Astrocyte of the cerebellum (primary cell): Measurements from ENCODE around the gene LTB4R.

Experiments
- DNase-seq: peaks from one replicate; pipeline ENCODE4 v3.0.0-alpha.2; 2011; ENCODE audit warnings: low read depth
- H3K4me3 ChIP-seq: 2 replicates; pipeline ENCODE4 v1.5.1; 2011; ENCODE audit warnings: mild to moderate bottlenecking, low read depth, low read length, moderate library complexity
- CTCF ChIP-seq: IDR thresholded peaks from 2 replicates; pipeline ENCODE4 v1.5.1; 2012; ENCODE audit warnings: low read length, low read depth, moderate library complexity, mild to moderate bottlenecking; ENCODE audit errors: missing control alignments
- in situ Hi-C: cut with HindIII; loops from 2 replicates; pipeline ENCODE4 v1.10.0; 2017; ENCODE audit warnings: low sequenced_read_pairs

Gene LTB4R

DNA sequence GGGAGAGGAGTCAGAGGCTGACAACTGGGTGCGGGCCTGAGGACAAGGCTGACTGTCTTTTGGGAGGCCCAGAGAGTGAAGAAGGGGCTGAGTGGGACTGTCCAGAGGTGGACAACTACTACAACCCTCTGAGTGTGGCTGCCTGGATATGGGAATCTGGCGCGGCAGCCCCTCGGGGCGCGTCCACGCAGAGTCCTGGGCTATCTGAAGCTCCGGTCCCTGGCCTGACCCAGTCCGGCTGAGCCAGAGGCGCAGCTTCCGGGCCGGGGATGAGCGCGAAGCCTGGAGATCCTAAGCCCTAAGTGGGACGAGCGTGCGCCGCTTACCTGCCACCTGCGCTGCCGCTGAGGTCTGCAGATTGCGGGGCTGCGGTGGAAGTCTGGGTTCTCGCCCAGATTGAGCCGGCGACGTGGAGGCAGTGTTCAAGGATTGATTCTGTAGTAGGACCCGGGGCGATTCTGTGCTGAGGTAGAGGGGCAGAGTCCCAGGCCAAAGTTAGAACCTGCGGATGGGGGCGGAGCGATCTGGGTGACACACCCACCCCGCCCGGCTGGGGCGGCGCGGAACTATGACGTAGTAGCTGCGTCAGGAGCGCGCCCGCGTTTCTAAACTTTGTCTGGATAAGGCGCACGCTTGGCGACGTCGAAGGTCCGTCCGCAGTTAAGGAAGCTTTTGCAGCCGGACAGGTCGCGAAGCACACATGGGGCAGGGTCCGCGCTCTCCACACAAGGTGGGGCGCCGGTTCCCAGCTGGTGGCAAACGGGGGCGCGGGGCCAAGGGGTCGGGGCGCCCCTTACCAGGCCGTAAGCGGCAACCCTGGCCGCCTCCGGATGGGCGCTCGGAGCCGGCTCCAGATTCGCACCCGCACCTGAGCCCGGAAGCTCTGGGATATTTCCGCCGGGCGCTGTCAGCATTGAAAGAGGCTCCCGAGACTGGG, 11.8 kb upstream of the LTB4R start, which contains the start of the genes DHRS1 and NOP9:
Gene DHRS1 (minus strand): TSS at position 526 of the 937 bp plus-strand sequence. CDS start 674 bp downstream, outside the sequence.
Gene NOP9 (plus strand): TSS at position 596 of the 937 bp plus-strand sequence. CDS start 105 bp downstream, at position 701.
- peak; percentile 73 for DNase-seq
- in situ Hi-C loops, result no loop called here
- TF ChIP-seq CTCF, result no peak
- peak within 1 kb of the TSS; percentile 98 for H3K4me3 ChIP-seq

DNA sequence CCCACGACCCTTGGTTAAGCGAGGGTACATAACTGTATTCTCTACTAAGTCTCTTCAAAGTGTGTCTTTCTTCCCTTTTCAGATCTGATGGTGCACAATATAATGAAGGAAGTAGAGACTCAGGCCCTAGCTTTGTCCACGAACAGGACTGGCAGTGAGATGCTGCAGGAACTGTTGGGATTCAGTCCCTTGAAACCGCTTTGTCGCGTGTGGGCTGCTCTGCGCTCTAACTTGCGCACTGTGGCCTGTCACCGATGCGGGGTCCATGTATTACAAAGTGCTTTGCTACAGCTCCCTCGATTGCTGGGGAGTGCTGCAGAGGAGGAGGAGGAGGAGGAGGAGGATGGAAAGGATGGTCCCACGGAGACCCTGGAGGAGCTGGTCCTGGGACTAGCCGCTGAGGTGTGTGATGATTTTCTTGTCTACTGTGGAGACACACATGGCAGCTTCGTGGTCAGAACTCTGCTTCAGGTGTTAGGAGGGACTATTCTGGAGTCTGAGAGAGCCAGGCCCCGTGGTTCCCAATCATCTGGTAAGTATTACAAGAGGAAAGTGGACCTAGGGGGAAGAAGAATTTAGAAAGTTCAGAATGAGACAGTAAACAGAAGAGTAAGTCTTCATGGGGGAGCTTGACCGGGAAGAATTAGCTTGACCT, 10.8 kb upstream of the LTB4R start:
- in situ Hi-C loops, result no loop called here
- peak overlapping the region; percentile 98 for H3K4me3 ChIP-seq
- no peak for DNase-seq
- TF ChIP-seq CTCF, result no peak

DNA sequence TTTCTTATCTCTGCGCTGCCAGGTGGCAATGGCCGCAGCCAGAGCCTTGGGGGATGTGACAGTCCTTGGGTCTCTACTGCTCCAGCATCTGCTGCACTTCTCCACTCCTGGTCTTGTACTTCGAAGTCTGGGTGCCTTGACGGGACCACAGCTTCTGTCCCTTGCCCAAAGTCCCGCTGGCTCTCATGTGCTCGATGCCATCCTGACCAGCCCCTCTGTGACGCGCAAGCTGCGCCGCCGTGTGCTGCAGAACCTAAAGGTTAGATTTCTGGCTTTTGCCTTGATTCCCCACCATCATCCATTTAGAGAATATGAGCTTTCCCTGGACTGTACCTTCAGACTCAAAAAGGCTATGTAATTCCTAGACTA, 7.3 kb upstream of the LTB4R start:
- no peak overlapping the region for H3K4me3 ChIP-seq
- no peak for TF ChIP-seq CTCF
- in situ Hi-C loops, result no loop called here
- DNase-seq, result no peak

GRCh38 chr14:24307156-24307574, 4.1 kb upstream of the LTB4R start:
- in situ Hi-C loops, result no loop called here
- no peak for DNase-seq
- TF ChIP-seq CTCF, result no peak
- no peak overlapping the region for H3K4me3 ChIP-seq

- H3K4me3 ChIP-seq, result no peak within 1 kb of the TSS
- peak; percentile 99 for TF ChIP-seq CTCF
- in situ Hi-C loops, result no loop called here
- peak; percentile 18 for DNase-seq
These were observed 3.5 kb upstream of the LTB4R start, which contains the start of gene CIDEB for GRCh38 chr14:24307575-24308341. TSS of gene CIDEB (minus strand) at chr14:24307977. CDS start at chr14:24307858, 119 bp downstream.
